GM12878 (cell line): Measurements from ENCODE around the gene BIK. TPM values are rescaled to one million over a fixed set of nuclear protein-coding genes. Genes with fewer than 3 reads are reported as not detected.

Experiments
- REST ChIP-seq: IDR thresholded peaks from 2 replicates; pipeline ENCODE4 v1.6.1; 2012; ENCODE audit warnings: mild to moderate bottlenecking, low read depth, low read length
- TCF7 ChIP-seq: IDR thresholded peaks from 2 replicates; pipeline ENCODE4 v1.6.1; 2014; ENCODE audit warnings: antibody characterized with exemption, borderline replicate concordance
- polyA plus RNA-seq, 11 experiments: library from polyadenylated mRNA; depleted of rRNA in 4 of 11; unstranded in 6 of 11; stranded (reverse) in 5 of 11; fragments of >200 nt; fragmentation: Nextera tagmentation in 4 of 11; fragmentation: Illumina TruSeq in 1 of 11; extraction: Ambion mirVana in 4 of 11; extraction: Trizol in 1 of 11; gene quantifications; 1 replicate in 1 of 11; 2 replicates in 10 of 11; pipeline versions ENCODE4 v1.2.1 to v1.2.3, GENCODE V29; 2011 to 2016; ENCODE audit warnings: inconsistent platforms in 2 of 11, missing spikeins in 2 of 11, low read depth in 1 of 11
- total RNA-seq, 4 experiments: library from RNA; depleted of rRNA in 3 of 4; stranded (reverse); fragments of >200 nt in 3 of 4; fragmentation: Illumina TruSeq in 1 of 4; extraction: Trizol in 1 of 4; gene quantifications; 2 replicates each; pipeline versions ENCODE4 v1.2.1 to v1.2.3, GENCODE V29; 2013 to 2021
- TF ChIP-seq, protein P1 (sequence below): fragments of 450-650 bp; IDR thresholded peaks from 2 replicates; pipeline ENCODE4 v1.6.1; 2017; ENCODE audit warnings: mild to moderate bottlenecking, low read depth, inconsistent platforms; ENCODE audit not compliant: poor library complexity, severe bottlenecking

The BIK gene
- total and polyA plus RNA-seq, 10 of the 15 experiments (the other 5 are each of a cell fraction or from before 2014, with no cell fraction given) = 0.33 to 9.8 (median 3.9) TPM

DNA sequence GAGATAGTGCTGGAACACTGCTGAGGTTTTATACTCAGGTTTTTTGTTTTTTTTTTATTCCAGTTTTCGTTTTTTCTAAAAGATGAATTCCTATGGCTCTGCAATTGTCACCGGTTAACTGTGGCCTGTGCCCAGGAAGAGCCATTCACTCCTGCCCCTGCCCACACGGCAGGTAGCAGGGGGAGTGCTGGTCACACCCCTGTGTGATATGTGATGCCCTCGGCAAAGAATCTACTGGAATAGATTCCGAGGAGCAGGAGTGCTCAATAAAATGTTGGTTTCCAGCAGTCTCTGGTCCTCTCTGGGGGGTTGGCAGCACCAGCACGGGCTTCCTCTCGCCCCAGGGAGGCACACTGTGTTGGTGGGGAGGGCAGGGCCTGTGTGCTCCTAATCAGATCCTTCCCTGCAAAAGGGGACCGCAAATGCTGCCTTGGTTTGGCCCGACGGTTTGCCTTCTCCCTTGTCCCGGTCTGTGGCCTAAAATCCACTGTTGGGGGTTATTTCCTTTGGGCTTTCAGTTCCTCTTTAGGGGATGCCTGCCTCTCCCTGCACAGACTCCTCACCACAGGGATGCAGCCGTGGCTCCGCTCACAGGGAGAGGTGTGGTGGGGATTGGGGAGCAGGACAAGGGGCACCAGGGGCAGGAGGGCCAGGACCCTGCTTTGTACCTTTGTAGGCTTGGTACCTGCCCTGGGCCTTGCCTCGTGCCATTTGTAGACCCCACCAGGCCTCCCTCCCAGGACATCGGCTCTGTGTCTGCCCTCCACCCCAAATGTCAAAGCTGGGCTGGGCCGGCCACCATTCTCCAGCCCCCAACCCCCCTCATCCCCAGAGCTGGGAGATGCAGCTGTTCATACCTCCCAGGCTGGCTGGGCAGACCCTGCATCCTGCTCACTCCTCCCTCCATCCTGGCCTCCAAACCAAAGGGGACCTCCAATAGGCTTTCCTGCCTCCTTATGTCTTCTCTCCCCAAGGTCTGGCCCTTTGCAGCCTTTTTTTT is 19.2 kb downstream of the BIK start (continued):
- TF ChIP-seq REST = no peak
- TF ChIP-seq TCF7 = no peak
- TF ChIP-seq, protein P1, sequence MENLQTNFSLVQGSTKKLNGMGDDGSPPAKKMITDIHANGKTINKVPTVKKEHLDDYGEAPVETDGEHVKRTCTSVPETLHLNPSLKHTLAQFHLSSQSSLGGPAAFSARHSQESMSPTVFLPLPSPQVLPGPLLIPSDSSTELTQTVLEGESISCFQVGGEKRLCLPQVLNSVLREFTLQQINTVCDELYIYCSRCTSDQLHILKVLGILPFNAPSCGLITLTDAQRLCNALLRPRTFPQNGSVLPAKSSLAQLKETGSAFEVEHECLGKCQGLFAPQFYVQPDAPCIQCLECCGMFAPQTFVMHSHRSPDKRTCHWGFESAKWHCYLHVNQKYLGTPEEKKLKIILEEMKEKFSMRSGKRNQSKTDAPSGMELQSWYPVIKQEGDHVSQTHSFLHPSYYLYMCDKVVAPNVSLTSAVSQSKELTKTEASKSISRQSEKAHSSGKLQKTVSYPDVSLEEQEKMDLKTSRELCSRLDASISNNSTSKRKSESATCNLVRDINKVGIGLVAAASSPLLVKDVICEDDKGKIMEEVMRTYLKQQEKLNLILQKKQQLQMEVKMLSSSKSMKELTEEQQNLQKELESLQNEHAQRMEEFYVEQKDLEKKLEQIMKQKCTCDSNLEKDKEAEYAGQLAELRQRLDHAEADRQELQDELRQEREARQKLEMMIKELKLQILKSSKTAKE = no peak
